H9 (cell line): Measurements from ENCODE around the gene PROCA1. TPM values are rescaled to one million over a fixed set of nuclear protein-coding genes. Genes with fewer than 3 reads are reported as not detected.

Experiments
- DNase-seq: peaks from one replicate; pipeline ENCODE4 v3.0.0-alpha.2; 2017
- H2AFZ ChIP-seq: one replicate; pipeline ENCODE4 v1.6.1; 2013; ENCODE audit warnings: mild to moderate bottlenecking, low read length, control low read depth, moderate library complexity
- H2AK5ac ChIP-seq: 2 replicates; pipeline ENCODE4 v1.6.1; 2013; ENCODE audit warnings: low read length, control low read depth, mixed read lengths; ENCODE audit not compliant: insufficient read length
- H2BK120ac ChIP-seq: one replicate; pipeline ENCODE4 v1.6.1; 2013; ENCODE audit warnings: low read depth, mild to moderate bottlenecking, low read length, control low read depth, inconsistent platforms; ENCODE audit not compliant: poor library complexity, severe bottlenecking
- H2BK12ac ChIP-seq: 2 replicates; pipeline ENCODE4 v1.6.1; 2013; ENCODE audit warnings: low read length, control low read depth, mixed read lengths, low read depth; ENCODE audit not compliant: insufficient read length
- H2BK15ac ChIP-seq: 2 replicates; pipeline ENCODE4 v1.6.1; 2013; ENCODE audit warnings: low read depth, low read length, control low read depth
- H2BK20ac ChIP-seq: one replicate; pipeline ENCODE4 v1.6.1; 2013; ENCODE audit warnings: low read depth, mild to moderate bottlenecking, low read length, control low read depth, inconsistent platforms; ENCODE audit not compliant: poor library complexity, severe bottlenecking
- H2BK5ac ChIP-seq: 2 replicates; pipeline ENCODE4 v1.6.1; 2013; ENCODE audit warnings: low read length, control low read depth, mixed read lengths; ENCODE audit not compliant: insufficient read length
- H3K14ac ChIP-seq: 2 replicates; pipeline ENCODE4 v1.6.1; 2013; ENCODE audit warnings: low read length, control low read depth; ENCODE audit not compliant: insufficient read depth
- H3K18ac ChIP-seq: 2 replicates; pipeline ENCODE4 v1.6.1; 2013; ENCODE audit warnings: low read depth, mild to moderate bottlenecking, mixed read lengths, low read length, control low read depth; ENCODE audit not compliant: insufficient read length
- H3K23ac ChIP-seq: 2 replicates; pipeline ENCODE4 v1.6.1; 2013; ENCODE audit warnings: low read length, control low read depth, mixed read lengths, low read depth; ENCODE audit not compliant: insufficient read length
- H3K23me2 ChIP-seq: 2 replicates; pipeline ENCODE4 v1.6.1; 2013; ENCODE audit warnings: low read depth, mild to moderate bottlenecking, mixed read lengths, low read length, control low read depth; ENCODE audit not compliant: insufficient read length, poor library complexity, severe bottlenecking
- H3K27ac ChIP-seq: 2 replicates; pipeline ENCODE4 v1.5.1; 2013; ENCODE audit warnings: low read length, control low read depth, mixed read lengths, low read depth; ENCODE audit not compliant: insufficient read length
- H3K27me3 ChIP-seq: 2 replicates; pipeline ENCODE4 v1.6.1; 2013; ENCODE audit warnings: low read length, control low read depth, inconsistent platforms; ENCODE audit not compliant: insufficient read depth
- H3K4ac ChIP-seq: 2 replicates; pipeline ENCODE4 v1.6.1; 2013; ENCODE audit warnings: low read depth, mild to moderate bottlenecking, control low read depth, inconsistent platforms, low read length, moderate library complexity
- H3K4me1 ChIP-seq: 2 replicates; pipeline ENCODE4 v1.6.1; 2013; ENCODE audit warnings: low read length, control low read depth, inconsistent platforms; ENCODE audit not compliant: insufficient read depth
- H3K4me2 ChIP-seq: 2 replicates; pipeline ENCODE4 v1.6.1; 2013; ENCODE audit warnings: low read length, control low read depth, mixed read lengths; ENCODE audit not compliant: insufficient read length, insufficient read depth
- H3K56ac ChIP-seq: 2 replicates; pipeline ENCODE4 v1.6.1; 2013; ENCODE audit warnings: low read depth, mild to moderate bottlenecking, mixed read lengths, low read length, control low read depth; ENCODE audit not compliant: insufficient read length
- H3K79me1 ChIP-seq: 2 replicates; pipeline ENCODE4 v1.6.1; 2013; ENCODE audit warnings: low read depth, mild to moderate bottlenecking, moderate library complexity, low read length, control low read depth, inconsistent platforms; ENCODE audit not compliant: insufficient read depth, poor library complexity, severe bottlenecking
- H3K79me2 ChIP-seq: 2 replicates; pipeline ENCODE4 v1.6.1; 2013; ENCODE audit warnings: low read length, control low read depth, inconsistent platforms; ENCODE audit not compliant: insufficient read depth
- H3K9ac ChIP-seq: 2 replicates; pipeline ENCODE4 v1.6.1; 2013; ENCODE audit warnings: low read length, control low read depth, mixed read lengths; ENCODE audit not compliant: insufficient read length; ENCODE audit errors: extremely low read depth
- H3K9me3 ChIP-seq: one replicate; pipeline ENCODE4 v1.6.1; 2013; ENCODE audit warnings: low read depth, low read length, inconsistent platforms; ENCODE audit not compliant: control insufficient read depth
- H3T11ph ChIP-seq: one replicate; pipeline ENCODE4 v1.6.1; 2013; ENCODE audit warnings: mild to moderate bottlenecking, low read length, control low read depth, inconsistent platforms
- H4K20me1 ChIP-seq: one replicate; pipeline ENCODE4 v1.6.1; 2013; ENCODE audit not compliant: control insufficient read depth, insufficient read length, insufficient read depth
- H4K5ac ChIP-seq: 2 replicates; pipeline ENCODE4 v1.6.1; 2013; ENCODE audit warnings: low read depth, mild to moderate bottlenecking, mixed read lengths, low read length, control low read depth; ENCODE audit not compliant: insufficient read length
- H4K8ac ChIP-seq: replicated peaks from 2 replicates; pipeline ENCODE4 v1.6.1; 2013; ENCODE audit warnings: low read length, control low read depth, mixed read lengths, low read depth; ENCODE audit not compliant: insufficient read length
- H4K91ac ChIP-seq: 2 replicates; pipeline ENCODE4 v1.6.1; 2013; ENCODE audit warnings: low read depth, mild to moderate bottlenecking, moderate library complexity, mixed read lengths, low read length, control low read depth; ENCODE audit not compliant: insufficient read length
- H3K27ac Mint-ChIP-seq, 3 experiments: 2 replicates in 2 of 3; 3 replicates in 1 of 3; pipeline ENCODE4 v1.8.0; 2020 to 2021; ENCODE audit warnings: mixed read lengths in 3 of 3, mild to moderate bottlenecking in 1 of 3, moderate library complexity in 1 of 3
- H3K27me3 Mint-ChIP-seq: 2 replicates; pipeline ENCODE4 v1.8.0; 2021; ENCODE audit warnings: low read depth, mild to moderate bottlenecking, moderate library complexity, mixed read lengths
- H3K36me3 Mint-ChIP-seq, 3 experiments: 2 replicates in 2 of 3; 3 replicates in 1 of 3; pipeline ENCODE4 v1.8.0; 2020 to 2021; ENCODE audit warnings: low read depth in 3 of 3, mixed read lengths in 3 of 3; ENCODE audit not compliant: insufficient read depth in 1 of 3
- H3K4me1 Mint-ChIP-seq, 2 experiments: 2 replicates each; pipeline ENCODE4 v1.8.0; 2020; ENCODE audit warnings: mixed read lengths in 2 of 2
- H3K4me3 Mint-ChIP-seq, 2 experiments: 2 replicates in 1 of 2; 3 replicates in 1 of 2; pipeline ENCODE4 v1.8.0; 2020 to 2021; ENCODE audit warnings: mild to moderate bottlenecking in 2 of 2, mixed read lengths in 2 of 2, moderate library complexity in 1 of 2
- H3K9me3 Mint-ChIP-seq, 2 experiments: 2 replicates in 1 of 2; 3 replicates in 1 of 2; pipeline ENCODE4 v1.8.0; 2020; ENCODE audit warnings: mild to moderate bottlenecking in 2 of 2, mixed read lengths in 2 of 2, moderate library complexity in 1 of 2
- CTCF ChIP-seq: fragments of 200-600 bp; sonication (generic); conservative IDR thresholded peaks from 3 replicates; pipeline ENCODE4 v1.8.0; 2021; ENCODE audit warnings: antibody characterized with exemption, mild to moderate bottlenecking
- WGBS: extraction: QIAGEN DNeasy Blood & Tissue Kit; methylation state at CpG from one replicate; pipeline ENCODE4 v1.1.7; 2013; ENCODE audit warnings: missing lambda C conversion rate, low lambda C conversion rate, mixed read lengths; ENCODE audit not compliant: insufficient read length; ENCODE audit errors: extremely low coverage; 5-methylcytosine and 5-hydroxymethylcytosine counted together
- total RNA-seq: library from RNA; stranded (reverse); gene quantifications from 2 replicates; pipeline ENCODE4 v1.2.1, GENCODE V29; 2021

The PROCA1 gene
- total RNA-seq, 1 experiment from 2014 or later, result 15.0 TPM

- Histone ChIP-seq H2AFZ (no peak overlapping the region), H3K23ac (no peak overlapping the region), H3K18ac (no peak overlapping the region), H3K9ac (no peak overlapping the region), H2BK5ac (no peak overlapping the region), H3K4me1 (no peaks in the 10 kb centered on the region), H3K14ac (no peak overlapping the region), H3K27ac (no peak overlapping the region), H3K4ac (no peak overlapping the region), H4K5ac (no peak overlapping the region), H3K9me3 (no peaks in the 10 kb centered on the region), H3K27me3 (no peaks in the 10 kb centered on the region), H3K23me2 (peaks cover 2% of the 10 kb centered on the region), H2AK5ac (no peak overlapping the region), H2BK20ac (no peak overlapping the region), H3T11ph (no peak overlapping the region), H3K79me2 (no peaks in the 10 kb centered on the region), H2BK12ac (no peak overlapping the region), H3K79me1 (no peaks in the 10 kb centered on the region), H2BK15ac (no peak overlapping the region), H3K56ac (no peak overlapping the region), H3K4me2 (no peak overlapping the region), H4K20me1 (no peaks in the 10 kb centered on the region), H4K91ac (no peak overlapping the region), H4K8ac (no peak overlapping the region), H2BK120ac (no peak overlapping the region)
- H3K36me3 Mint-ChIP-seq, result peaks cover 21 to 38% (median 22%) of the 10 kb centered on the region in 3 experiments; a peak in 6 of 7 replicates
- H3K27ac Mint-ChIP-seq, result no peak overlapping the region
- DNase-seq, result no peak
- H3K4me3 Mint-ChIP-seq, result no peak overlapping the region
- H3K4me1 Mint-ChIP-seq, result no peaks in the 10 kb centered on the region
- no CpG with 5 or more reads among the region's 5 CpGs for WGBS
- no peak for TF ChIP-seq CTCF
- H3K9me3 Mint-ChIP-seq, result no peaks in the 10 kb centered on the region
- no peaks in the 10 kb centered on the region for H3K27me3 Mint-ChIP-seq
These were observed 23.6 kb upstream of the PROCA1 start for GRCh38 chr17:28735242-28735722.
